H1 (cell line): ENCODE measurements around the gene HNF1B. TPM values are rescaled to one million over a fixed set of nuclear protein-coding genes. Genes with fewer than 3 reads are reported as not detected.

Source experiments
- polyA plus RNA-seq, 7 experiments: library from polyadenylated mRNA; depleted of rRNA in 3 of 7; stranded (reverse) in 5 of 7; unstranded in 2 of 7; fragments of >200 nt in 5 of 7; fragments of 200-250 nt in 2 of 7; gene quantifications; 1 replicate in 5 of 7; 2 replicates in 1 of 7; 4 replicates in 1 of 7; pipeline versions ENCODE4 v1.2.1 to v1.2.3, GENCODE V29; 2011 to 2013; ENCODE audit warnings: missing spikeins in 2 of 7, mixed read lengths in 2 of 7
- total RNA-seq: library from RNA; stranded (reverse); fragmentation: NEBNext Ultra II Directional; extraction: Animal tissue kit (Norgen Biotek cat#: 25700); gene quantifications from 2 replicates; pipeline ENCODE4 v1.2.1, GENCODE V29; 2021
- TF ChIP-seq, protein P1 (sequence below): fragments of 300-600 bp; sonication (generic); IDR thresholded peaks from 2 replicates; pipeline ENCODE4 v1.7.1; 2012; ENCODE audit warnings: low read length, moderate library complexity, mild to moderate bottlenecking, inconsistent platforms; ENCODE audit not compliant: insufficient replicate concordance

The HNF1B gene
- total and polyA plus RNA-seq, 2 of the 8 experiments (the other 6 are each of a cell fraction or from before 2014, with no cell fraction given), result 0.13 to 0.30 TPM

DNA sequence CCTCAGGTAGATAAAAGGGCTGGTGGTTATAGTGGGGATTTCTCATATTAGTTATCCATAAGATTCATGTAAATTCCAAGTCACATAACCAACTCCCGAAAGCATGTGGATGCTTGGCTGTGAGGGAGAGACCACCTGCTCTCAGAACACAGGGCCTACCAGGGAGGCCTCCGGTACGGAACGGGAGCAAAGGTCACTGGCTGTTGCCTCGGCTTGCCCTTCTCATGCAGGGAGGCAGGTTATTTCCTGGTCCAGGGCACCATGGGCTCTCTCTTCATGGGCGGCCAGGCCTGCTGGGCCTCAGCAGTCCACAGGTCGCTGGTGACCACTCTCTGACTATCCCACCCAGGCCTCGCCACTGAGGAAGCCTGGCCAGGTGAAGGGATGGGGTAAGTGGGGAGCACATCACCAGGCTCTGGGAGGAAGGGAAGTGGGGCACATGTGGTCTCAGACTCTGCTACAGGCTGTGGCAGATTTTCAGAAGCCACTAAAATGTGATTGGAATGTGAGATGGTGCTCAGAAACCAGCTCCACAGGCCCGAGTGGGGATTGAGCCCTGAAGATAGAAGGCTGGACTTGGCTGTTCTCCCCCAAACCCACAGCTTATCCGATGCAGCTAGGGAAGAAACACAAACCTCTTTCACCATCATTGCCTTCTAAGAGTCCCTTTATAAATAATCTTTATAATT is 45.4 kb downstream of the HNF1B start (continued):
- TF ChIP-seq, protein P1, sequence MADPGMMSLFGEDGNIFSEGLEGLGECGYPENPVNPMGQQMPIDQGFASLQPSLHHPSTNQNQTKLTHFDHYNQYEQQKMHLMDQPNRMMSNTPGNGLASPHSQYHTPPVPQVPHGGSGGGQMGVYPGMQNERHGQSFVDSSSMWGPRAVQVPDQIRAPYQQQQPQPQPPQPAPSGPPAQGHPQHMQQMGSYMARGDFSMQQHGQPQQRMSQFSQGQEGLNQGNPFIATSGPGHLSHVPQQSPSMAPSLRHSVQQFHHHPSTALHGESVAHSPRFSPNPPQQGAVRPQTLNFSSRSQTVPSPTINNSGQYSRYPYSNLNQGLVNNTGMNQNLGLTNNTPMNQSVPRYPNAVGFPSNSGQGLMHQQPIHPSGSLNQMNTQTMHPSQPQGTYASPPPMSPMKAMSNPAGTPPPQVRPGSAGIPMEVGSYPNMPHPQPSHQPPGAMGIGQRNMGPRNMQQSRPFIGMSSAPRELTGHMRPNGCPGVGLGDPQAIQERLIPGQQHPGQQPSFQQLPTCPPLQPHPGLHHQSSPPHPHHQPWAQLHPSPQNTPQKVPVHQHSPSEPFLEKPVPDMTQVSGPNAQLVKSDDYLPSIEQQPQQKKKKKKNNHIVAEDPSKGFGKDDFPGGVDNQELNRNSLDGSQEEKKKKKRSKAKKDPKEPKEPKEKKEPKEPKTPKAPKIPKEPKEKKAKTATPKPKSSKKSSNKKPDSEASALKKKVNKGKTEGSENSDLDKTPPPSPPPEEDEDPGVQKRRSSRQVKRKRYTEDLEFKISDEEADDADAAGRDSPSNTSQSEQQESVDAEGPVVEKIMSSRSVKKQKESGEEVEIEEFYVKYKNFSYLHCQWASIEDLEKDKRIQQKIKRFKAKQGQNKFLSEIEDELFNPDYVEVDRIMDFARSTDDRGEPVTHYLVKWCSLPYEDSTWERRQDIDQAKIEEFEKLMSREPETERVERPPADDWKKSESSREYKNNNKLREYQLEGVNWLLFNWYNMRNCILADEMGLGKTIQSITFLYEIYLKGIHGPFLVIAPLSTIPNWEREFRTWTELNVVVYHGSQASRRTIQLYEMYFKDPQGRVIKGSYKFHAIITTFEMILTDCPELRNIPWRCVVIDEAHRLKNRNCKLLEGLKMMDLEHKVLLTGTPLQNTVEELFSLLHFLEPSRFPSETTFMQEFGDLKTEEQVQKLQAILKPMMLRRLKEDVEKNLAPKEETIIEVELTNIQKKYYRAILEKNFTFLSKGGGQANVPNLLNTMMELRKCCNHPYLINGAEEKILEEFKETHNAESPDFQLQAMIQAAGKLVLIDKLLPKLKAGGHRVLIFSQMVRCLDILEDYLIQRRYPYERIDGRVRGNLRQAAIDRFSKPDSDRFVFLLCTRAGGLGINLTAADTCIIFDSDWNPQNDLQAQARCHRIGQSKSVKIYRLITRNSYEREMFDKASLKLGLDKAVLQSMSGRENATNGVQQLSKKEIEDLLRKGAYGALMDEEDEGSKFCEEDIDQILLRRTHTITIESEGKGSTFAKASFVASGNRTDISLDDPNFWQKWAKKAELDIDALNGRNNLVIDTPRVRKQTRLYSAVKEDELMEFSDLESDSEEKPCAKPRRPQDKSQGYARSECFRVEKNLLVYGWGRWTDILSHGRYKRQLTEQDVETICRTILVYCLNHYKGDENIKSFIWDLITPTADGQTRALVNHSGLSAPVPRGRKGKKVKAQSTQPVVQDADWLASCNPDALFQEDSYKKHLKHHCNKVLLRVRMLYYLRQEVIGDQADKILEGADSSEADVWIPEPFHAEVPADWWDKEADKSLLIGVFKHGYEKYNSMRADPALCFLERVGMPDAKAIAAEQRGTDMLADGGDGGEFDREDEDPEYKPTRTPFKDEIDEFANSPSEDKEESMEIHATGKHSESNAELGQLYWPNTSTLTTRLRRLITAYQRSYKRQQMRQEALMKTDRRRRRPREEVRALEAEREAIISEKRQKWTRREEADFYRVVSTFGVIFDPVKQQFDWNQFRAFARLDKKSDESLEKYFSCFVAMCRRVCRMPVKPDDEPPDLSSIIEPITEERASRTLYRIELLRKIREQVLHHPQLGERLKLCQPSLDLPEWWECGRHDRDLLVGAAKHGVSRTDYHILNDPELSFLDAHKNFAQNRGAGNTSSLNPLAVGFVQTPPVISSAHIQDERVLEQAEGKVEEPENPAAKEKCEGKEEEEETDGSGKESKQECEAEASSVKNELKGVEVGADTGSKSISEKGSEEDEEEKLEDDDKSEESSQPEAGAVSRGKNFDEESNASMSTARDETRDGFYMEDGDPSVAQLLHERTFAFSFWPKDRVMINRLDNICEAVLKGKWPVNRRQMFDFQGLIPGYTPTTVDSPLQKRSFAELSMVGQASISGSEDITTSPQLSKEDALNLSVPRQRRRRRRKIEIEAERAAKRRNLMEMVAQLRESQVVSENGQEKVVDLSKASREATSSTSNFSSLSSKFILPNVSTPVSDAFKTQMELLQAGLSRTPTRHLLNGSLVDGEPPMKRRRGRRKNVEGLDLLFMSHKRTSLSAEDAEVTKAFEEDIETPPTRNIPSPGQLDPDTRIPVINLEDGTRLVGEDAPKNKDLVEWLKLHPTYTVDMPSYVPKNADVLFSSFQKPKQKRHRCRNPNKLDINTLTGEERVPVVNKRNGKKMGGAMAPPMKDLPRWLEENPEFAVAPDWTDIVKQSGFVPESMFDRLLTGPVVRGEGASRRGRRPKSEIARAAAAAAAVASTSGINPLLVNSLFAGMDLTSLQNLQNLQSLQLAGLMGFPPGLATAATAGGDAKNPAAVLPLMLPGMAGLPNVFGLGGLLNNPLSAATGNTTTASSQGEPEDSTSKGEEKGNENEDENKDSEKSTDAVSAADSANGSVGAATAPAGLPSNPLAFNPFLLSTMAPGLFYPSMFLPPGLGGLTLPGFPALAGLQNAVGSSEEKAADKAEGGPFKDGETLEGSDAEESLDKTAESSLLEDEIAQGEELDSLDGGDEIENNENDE, result no peak
